Stimulated activated naive CD4-positive, alpha-beta T cell (primary cell): ENCODE measurements around the gene ZNF654.
"Not testable (repeated sequence)": the region's sequence is repeated elsewhere in the genome, so short reads cannot be mapped to it uniquely, and the experiment has no call there.

Source experiments
- DNase-seq, 6 experiments: peaks; one replicate each; lab custom pipeline; 2025; lab: John Stamatoyannopoulos, UW

Gene ZNF654

DNA sequence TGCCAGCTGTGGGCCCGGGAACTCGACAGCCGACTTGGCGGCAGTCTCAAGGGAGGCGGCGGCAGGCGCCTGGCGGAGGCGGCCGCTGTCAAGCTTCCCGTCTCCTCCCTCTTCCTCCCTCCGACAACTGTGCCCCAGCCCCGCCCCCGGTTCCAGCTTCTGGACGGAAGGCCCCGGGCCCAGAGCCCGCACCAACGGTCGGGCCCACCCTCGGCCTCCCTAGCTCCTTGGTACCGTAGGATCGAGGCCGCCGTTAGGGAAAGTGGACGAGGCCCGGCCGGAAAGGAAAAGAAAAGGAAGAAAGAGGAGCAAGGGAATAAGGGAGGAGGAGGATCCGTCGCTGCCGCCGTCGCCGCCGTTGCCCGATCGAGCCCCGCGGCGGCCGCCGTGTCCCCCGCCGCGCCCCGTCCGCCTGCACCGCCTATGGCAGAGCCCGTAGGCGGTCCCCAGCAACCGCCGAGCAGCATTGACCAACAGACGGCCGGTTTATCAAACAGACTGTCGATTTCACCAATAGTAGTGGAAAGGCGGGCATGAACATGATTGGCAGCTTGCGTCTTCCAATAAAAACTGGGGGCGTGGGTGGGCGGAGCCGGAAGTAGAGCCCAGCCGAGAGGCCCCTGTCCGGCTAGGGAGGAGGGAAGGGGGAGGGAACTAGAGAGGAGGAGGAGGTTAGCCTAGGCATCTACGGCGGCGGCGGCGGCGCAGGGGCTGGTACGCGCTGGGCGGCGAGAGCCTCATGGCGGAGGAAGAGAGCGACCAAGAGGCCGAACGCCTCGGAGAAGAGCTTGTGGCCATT lies at the start of gene ZNF654, which contains the start of gene CGGBP1:
ZNF654 (plus strand) TSS at position 675 of the 799 bp plus-strand sequence; CDS start at position 740, 65 bp downstream.
CGGBP1 (minus strand) TSS at position 425 of the 799 bp plus-strand sequence. CDS start 3,029 bp downstream, outside the sequence.
- peak; percentile 97 to 100 (median 98) for DNase-seq

DNA sequence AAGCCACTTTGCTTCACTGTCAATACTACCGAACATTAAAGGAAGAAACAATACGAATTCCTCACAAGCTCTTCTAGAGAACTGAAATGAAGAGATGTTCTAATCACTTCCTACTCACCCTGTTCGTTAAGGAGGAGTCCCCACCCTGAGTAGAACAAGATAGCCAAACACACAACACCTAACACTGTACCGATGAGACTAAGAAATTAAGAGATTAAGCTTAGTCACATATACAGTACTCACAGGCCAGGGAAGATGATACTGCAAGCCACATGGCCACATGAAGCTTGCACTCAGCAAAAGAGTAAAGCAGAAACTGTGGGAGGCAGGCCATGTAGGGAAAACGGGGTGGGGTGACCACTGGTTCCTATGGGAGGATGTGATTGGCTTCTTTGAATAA lies 48.2 kb upstream of the ZNF654 start:
- no peak for DNase-seq

DNA sequence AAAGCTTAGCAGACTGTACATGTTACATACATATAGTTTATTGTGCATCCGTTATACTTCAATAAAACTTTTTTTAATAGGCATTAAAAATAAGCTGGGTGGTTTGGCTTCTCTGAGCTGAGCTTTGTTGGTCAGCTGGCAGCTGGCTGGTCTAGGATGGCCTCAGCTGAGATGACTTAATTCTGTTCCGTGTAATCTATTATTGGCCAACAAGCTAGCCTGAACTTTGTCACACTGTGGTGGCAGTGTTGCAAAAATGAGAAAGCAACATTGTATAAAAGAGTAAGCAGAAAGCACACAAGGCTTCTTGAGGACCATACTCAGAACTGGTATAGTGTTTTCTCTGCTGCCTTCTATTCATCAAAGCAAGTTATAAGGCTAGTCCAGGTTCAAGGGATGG lies 45.5 kb upstream of the ZNF654 start:
- no peak for DNase-seq

DNA sequence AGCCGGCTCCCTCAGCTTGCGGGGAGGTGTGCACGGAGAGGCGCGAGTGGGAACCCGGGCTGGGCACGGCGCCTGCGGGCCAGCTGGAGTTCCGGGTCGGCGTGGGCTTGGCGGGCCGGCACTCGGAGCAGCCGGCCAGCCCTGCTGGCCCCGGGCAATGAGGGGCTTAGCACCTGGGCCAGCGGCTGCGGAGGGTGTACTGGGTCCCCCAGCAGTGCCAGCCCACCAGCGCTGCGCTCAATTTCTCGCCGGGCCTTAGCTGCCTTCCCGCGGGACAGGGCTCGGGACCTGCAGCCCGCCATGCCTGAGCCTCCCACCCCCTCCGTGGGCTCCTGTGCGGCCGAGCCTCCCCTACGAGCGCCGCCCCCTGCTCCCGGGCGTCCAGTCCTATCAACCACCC lies 43.4 kb upstream of the ZNF654 start:
- DNase-seq = not testable (repeated sequence)

DNA sequence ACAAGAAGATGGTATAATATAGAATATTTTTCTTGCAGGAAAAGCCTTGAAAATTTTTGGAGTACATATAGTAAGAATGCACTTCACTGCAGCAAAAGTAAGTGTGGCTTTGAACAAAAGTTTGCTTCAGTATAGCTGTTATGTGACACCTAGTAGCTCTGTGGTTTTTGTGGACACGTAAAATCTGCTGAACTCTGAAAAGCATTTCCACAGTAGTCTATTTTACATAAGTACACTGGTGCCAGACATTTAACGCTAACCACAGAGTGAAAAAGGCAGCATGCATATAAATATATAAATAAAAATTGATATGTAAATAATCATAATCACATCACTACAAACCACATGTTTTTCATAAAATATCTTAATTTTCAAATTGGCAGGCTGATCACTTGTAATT lies 40.0 kb upstream of the ZNF654 start:
- no peak for DNase-seq

DNA sequence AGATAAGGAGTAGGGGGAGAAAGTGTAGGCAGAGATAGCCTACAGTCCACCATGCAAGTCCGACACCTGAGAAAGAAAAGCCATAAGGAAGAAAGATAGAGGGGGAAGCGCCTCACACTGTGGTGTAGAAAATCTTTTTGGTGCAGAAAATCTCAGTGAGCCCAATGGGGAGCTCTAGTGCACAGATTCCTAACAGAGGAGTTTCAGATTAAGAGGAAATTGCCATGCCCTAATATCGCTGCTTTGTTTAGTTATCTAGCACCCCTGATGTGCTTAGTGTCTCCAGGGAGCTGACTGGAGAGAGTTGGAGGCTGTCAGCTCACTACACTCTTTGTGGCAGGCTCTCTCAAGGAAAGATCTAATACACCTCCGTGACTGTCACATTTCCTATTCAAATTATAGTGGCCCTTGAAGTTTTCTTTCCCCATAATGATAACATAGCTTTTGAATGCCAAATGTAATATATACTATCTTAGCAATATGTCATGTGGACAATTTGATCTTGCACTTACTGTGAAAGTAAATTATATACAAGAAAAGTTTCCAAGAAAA lies 34.0 kb upstream of the ZNF654 start:
- DNase-seq = no peak

DNA sequence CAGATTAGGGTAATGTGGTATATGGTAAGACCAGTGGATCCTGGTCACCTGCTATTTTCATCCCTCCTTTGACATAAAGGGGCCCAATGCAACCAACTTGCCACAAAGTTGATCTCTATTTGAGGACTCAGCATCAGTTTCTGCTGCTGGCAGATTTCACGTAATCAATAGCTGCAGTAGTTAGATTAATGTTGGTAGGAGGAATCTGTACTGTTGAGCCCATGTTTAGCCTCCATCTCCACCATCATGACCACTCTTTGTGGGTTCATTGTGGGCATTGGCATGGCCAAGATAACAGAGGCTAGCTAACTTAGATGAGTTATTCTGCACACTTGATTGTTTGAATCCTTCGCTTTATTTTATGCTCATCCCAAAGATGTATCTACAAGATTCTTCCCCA lies 30.2 kb upstream of the ZNF654 start:
- DNase-seq = no peak

DNA sequence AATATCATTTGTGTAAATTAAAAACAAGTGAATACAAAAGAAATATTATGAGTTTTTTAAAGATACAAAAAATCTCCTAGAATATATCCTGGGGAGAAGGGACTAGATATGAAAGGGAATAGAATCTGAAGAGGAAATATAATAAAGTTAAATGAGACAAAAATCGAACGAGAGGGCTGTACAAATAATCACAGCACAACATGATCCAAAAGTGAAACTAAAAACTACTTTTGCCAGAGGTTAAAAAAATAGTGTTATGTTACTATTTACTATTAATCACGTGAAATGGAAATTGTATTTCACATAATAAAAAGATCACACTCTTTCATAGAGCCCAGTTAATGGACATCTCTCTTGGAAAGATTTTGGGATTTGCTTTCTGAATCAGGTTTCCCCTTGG lies 28.8 kb upstream of the ZNF654 start:
- DNase-seq = peak in 1 of 6 experiments; percentile 7

DNA sequence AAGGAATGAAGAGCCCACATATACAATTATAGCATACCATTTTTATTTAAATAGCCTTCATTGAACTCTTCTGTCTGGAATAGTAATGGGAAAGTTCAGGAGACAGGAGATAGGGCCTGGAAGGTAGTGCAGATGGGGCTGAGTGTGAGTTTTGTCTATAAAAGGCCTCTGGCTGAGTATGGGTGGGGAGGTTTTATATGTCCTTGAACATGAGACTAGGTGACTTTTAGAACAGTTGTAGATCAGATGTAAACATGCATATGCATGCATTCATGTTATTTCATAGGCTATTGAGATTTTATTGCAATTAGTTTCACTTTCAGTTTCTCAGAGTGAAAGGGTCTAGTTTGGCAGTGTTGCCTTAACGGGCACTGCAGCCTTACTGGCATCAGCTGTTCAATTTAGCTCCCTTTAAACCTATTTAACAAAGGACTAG lies 27.4 kb upstream of the ZNF654 start:
- peak in 4 of 6 experiments; percentile 2 to 47 (median 32) for DNase-seq

DNA sequence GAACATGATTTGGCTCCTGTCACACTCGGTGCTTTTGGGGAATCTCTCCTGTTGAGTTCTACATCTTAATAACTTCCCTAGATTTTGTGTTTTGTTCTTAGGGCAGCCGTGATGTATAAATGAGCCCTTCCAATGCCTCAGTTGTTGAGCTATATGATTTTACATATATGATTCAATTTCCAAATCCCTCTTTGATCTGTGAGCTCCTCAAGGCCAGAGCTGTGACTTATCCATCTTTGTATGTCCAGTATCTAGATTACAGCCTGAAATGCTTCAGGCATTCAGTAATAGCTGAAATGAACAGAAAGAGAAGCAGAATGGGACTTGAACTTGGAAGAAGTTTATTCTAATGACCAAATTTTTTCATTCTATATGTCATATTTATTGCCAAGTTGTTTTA lies 26.8 kb upstream of the ZNF654 start:
- no peak for DNase-seq

DNA sequence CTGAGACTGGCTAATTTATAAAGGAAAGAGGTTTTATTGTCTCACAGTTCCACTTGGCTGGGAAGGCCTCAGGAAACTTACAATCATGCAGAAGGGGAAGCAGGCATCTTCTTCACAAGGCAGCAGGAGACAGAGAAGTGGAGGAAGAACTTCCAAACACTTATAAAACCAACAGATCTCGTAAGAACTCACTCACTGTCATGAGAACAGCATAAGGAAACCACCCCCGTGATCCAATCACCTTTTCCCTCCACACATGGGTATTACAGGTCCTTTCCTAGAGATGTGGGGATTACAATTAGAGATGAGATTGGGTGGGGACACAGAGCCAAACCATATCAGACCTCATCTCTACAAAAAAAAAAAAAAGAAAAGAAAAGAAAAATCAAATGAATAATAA lies 26.0 kb upstream of the ZNF654 start:
- DNase-seq = no peak

DNA sequence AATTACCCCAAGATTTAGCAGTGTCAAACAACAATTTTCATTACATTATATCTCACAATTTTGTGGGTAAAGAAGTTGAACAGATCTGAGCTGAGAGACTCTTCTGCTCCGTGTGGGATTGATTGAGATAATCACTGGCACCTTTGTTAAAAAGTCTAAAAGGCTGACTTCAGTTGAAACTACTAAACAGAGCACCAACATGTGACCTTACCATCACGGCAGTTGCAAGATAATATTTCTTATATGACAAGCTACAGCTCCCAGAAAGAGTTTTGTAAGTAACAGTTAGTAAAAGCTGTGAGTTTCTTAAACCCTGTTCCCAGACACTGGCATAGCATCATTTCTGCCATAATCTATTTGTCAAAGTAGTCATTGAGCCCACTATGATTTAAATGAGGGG lies 25.2 kb upstream of the ZNF654 start:
- DNase-seq = no peak

DNA sequence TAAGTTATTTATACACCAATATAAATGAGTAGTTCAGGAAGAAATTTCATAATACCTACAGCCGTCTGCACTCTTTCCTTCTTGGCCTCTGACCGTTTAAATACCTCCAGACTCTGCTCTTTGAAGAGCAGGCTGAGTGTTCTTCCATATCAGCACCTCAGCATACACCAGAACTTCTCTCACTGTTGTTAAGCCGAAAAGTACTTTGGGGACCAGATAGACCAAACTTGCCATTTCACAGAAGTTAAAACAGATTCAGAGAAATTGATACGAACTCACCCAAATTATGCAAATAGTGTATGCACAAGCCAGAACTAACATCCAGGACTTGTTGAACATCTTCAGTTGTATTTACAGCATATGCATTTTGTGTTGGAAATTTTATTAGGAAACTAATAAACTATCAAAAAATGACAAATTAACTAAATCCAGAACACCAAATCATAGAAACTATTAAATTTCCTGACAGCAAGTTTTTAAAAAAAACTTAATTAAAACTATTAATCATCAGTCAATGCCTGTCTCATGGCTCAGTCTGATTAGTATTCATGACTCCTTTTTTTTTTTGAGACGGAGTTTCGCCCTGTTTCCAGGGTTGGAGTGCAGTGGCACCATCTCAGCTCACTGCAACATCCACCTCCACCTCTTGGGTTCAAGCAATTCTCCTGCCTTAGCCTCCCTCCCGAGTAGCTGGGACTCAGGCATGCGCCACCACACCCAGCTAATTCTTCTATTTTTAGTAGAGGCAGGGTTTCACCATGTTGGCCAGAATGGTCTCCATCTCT lies 24.4 kb upstream of the ZNF654 start:
- peak in 1 of 6 experiments; percentile 11 for DNase-seq

DNA sequence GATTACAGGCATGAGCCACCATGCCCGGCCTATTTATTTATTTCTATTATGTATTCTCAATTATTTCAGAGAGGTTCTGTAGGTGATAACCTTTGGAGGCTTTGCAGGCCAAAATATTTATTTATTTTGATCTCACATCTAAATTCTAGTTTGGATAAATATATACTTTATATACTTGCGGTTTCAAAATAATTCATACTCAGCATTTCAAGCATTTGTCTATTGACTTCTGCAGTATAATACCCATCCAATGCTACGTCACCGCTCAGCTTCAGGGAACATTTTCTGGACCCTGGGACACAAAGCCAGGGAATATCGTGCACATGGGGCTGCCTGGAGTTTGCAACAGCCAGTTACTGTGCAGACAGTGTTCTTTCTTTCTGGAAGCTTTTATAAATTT lies 22.8 kb upstream of the ZNF654 start:
- DNase-seq = no peak

DNA sequence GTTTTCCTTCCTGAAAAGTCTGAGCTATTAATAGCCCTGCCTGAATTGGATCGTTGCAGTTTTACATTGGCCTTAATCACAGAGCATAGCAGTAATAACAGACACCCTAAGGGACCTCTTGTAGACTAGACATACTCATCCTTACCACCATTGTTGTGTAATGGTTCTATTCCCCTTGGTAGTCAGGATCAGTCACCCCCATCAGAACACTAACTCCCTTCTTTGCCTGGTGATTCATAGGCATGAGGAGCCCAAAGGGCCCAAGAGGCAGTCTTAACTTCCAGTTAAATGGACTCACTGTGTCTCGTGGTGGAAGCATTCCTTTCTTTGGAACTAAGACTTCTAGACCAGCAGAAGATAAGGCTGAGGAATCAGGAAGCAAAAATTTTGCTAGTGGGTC lies 20.5 kb upstream of the ZNF654 start:
- no peak for DNase-seq

DNA sequence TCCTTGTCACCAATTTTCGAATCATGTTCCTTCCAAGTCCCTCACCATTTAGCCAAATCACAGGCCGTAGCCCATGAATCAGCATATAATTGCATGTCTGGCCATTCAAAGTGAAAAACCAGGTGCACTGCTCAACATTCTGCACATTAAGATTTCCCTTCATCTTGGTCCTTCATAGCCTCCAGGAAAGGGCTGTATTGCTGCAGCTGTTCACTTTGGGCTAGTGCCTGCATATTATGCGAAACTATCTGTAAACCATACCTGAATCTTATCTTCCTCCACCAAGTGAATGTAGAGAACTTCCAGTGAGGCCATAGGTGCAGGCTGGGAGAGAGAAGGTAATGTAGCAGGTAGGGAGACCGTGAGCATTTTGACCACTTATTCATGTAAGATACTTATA lies 18.5 kb upstream of the ZNF654 start:
- DNase-seq = no peak

DNA sequence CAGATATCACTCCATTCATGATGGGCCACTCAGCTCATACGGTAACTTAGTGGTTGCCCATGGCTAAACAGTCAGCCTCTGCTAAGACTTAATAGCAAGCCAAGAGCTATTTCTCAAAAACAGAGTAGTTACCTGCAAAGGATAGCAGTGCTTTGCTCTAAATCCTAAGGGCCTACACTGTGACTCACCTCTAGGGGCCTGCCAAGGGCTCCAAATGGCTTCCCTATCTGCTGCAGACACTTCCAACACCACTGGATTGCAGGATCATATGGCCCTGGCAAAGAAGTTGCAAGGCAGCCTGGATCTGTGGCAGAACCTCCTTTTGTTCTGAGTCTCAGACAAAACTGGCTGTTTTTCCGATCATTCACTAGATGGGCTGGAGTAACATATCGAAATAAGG lies 18.1 kb upstream of the ZNF654 start:
- DNase-seq = no peak

DNA sequence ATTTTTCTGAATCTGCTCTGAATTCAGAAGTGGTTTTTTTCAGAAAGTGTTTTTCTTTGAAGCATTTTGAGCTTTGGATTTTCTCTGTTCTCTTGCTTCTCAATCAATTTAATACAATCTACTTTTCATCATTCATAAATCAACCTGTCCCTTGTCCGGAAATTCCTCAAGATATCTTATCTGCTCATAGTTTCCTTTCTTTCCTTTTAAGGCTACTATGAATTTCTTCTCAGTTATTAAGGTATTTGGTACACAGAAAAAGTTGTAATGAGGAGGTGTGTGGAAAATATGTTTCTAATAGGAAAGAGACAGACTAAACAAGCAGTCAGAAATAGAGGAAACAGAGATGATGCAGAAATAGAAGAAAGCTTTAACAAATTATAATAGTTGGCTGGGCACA lies 14.6 kb upstream of the ZNF654 start:
- DNase-seq = no peak

DNA sequence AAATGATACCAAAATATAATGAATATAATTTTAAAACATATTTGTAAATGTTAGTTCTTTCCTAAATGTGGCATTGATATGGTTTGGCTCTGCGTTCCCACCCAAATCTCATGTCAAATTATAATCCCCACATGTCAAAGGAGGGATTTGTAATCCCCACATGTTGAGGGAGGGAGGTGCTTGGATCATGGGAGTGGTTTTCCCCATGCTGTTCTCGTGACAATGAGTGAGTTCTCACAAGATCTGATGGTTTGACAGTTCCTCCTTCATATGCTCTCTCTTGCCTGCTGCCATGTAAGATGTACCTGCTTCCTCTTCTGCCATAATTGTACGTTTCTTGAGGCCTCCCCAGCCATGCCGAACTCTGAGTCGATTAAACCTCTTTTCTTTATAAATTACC lies 12.3 kb upstream of the ZNF654 start:
- DNase-seq = no peak

DNA sequence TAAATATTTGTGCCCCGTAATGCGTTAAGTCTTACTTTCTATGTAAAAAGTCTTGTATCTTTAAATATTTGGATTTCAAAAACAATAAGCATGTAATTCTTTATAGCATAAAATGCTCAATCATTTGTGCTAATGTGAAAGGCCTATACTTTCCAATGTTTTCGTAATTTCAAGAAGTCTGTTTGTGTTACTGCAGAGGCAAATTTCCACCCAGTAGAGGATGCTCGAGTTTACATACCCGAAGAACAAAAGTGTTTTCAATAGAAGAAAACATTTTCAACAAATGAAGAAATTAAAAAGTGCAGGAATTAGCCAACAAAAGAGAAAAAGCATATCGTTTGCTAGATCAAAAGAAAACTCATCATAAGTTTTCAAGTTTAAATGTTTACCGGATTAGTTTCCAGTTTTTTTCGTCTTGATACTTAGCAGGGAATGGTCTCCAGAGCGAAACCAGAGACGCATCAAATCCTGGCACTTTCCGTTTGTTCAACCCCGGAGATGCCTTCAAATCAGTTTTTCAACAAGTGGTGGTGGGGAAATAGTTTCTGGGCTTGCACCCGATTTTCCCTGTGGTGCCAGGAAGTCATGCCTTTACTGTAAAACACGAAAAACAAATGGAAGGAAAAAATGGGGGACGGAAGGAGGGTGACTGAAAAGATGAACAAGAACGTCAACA lies 1.3 kb upstream of the ZNF654 start:
- peak in 4 of 6 experiments; percentile 13 to 66 (median 28) for DNase-seq

DNA sequence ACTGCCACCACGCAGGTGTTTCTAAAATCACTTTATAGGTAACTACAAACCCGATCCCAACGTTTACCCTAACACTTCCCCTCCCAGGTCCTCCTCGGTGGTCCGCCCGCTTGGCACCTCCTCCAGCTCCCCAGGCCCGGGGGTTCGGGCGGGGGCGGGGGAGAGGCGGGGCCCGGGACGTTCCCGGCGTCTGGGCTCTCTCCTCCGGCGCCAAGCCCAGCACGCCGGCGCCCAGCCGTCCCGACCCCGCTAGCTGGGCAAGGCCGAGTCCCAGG lies 812 bp upstream of the ZNF654 start:
- no peak for DNase-seq

DNA sequence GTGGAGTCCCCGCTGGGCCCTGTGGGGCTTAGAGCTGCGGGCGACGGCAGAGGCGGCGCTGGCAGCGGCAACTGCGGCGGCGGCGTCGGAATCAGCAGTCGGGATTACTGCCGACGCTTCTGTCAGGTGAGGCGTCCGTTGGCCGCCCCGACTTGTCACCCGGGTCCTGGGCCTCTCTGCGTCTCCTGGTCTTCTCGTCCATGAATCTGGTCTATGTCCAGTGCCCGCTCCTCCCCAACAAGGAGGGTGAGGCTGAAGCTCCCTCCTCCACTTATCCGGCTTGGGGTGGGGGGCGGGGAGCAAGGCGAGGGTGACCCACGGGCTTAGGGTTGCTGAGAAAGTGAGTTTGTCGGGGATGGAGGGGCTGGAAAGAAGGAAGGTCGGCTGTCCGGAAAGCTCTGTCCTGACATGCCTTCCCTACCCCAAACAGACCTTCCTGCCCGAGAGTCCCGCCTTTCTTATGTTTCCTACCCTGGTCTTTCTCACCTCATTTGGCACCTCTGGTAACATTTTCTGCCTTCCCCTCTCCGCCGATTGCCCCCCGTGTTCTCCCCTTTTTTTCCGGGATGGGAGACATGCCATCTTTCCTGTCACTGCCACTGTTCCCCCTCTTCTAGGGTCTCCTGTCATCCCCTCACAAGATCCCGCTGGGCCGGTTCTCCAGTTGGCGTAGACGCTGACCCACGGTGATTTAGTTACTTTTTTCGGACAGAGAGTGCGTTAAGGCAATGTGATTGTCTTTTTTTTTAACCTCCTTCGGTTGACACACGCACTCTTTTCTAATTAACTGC lies 520 bp downstream of the ZNF654 start:
- DNase-seq = peak in 1 of 6 experiments; percentile 19
